WTC11 (cell line): ENCODE data around the gene HCRT.

Experiments
- ZNF671 ChIP-seq: fragments of 250-450 bp; sonication (Bioruptor Pico); IDR thresholded peaks from 2 replicates; pipeline ENCODE4 v1.8.0; 2021; ENCODE audit warnings: mild to moderate bottlenecking
- TF ChIP-seq, protein P1 (sequence below): fragments of 200-600 bp; IDR thresholded peaks from 2 replicates; pipeline ENCODE4 v1.8.0; 2022; ENCODE audit warnings: antibody characterized with exemption

GRCh38 chr17:42197564-42198156, 12.4 kb upstream of the HCRT start:
- TF ChIP-seq, protein P1, sequence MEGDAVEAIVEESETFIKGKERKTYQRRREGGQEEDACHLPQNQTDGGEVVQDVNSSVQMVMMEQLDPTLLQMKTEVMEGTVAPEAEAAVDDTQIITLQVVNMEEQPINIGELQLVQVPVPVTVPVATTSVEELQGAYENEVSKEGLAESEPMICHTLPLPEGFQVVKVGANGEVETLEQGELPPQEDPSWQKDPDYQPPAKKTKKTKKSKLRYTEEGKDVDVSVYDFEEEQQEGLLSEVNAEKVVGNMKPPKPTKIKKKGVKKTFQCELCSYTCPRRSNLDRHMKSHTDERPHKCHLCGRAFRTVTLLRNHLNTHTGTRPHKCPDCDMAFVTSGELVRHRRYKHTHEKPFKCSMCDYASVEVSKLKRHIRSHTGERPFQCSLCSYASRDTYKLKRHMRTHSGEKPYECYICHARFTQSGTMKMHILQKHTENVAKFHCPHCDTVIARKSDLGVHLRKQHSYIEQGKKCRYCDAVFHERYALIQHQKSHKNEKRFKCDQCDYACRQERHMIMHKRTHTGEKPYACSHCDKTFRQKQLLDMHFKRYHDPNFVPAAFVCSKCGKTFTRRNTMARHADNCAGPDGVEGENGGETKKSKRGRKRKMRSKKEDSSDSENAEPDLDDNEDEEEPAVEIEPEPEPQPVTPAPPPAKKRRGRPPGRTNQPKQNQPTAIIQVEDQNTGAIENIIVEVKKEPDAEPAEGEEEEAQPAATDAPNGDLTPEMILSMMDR: no peak
- no peak for TF ChIP-seq ZNF671 (CRISPR knock-in tag)
